ENCODE measurements around the gene TUBG2.

Gene TUBG2

DNA sequence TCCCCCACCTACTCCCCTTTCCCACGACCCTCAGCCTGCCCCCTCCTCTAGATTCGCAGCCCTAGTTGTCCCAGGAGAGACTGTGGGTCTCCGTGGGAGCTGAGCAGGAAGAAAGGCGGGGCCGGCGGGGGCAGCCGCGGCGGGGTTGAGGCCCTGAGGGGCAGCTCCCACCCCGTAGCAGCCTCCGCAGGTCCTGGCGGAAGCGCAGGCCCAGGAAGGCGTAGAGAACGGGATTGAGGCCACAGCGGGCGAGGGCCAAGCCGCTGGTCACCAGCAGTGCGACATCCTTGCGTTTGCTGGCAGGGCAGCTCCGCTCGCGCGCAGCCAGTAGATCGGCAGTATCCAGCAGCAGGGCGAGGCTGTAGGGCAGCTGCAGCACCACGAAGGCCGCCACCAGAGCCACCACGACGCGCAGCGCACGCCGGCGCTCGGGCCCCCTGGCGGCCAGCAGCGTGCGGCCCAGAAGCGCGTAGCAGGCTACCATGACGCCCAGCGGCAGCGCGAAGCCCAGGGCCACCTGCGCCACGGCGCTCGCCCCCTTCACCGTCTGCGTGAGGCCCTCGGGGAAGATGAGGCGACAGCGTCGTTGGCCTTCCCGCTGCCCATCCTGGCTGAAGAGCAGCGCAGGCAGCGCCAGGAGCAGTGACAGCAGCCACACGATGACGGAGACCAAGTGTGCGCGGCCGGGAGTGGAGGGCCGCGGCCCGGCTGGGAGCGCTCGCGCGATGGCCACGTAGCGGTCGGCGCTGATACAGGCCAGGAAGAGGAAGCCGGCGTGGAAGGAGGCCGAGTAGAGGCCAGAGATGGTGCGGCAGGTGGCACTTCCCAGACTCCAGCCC, 20.6 kb downstream of the TUBG2 start:
- H3K4me1 ChIP-seq (ENCODE audit: control insufficient read depth, insufficient read depth, low read length): peaks cover 37% of the 10 kb centered on the region
- H3K4me3 ChIP-seq (ENCODE audit: low read depth, low read length): peak overlapping the region; percentile 50

DNA sequence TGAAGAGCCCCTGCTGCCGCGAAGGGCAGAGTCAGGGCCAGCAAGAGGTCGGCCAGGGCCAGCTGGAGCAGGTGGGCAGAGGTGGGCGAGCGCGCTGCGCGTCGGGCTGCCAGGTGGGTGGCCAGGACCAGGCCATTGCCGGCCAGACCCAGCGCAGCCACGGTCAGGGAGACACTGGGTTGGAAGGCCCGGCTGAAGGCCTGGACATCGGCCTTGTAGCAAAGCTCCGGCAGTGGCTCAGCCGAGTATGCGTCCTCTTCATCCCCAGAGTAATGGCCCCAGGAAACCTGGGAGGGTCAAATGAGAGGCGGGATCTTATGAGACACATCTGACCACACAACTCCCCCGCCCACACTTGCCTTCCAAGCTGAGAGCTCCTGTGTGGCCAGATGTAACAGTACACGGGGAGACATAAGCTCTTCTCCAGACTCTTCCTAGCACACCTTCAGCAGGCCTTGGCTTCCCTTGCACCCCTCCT, 21.3 kb downstream of the TUBG2 start:
- peak overlapping the region; percentile 50; the same call in 1 of the 2 replicates for H3K4me3 ChIP-seq (ENCODE audit: low read depth, low read length)
- H3K27ac ChIP-seq (ENCODE audit: low read depth, low read length): no peak overlapping the region
- H3K9me3 ChIP-seq (ENCODE audit: control insufficient read depth, insufficient read depth, low read length): no peaks in the 10 kb centered on the region
- H3K36me3 ChIP-seq (ENCODE audit: control insufficient read depth, insufficient read depth, low read length): no peaks in the 10 kb centered on the region
- peaks cover 51% of the 10 kb centered on the region for H3K27me3 ChIP-seq (ENCODE audit: control insufficient read depth, insufficient read depth, low read length)
- no peak overlapping the region for H3K9ac ChIP-seq (ENCODE audit: low read depth, low read length)
- H3K4me1 ChIP-seq (ENCODE audit: control insufficient read depth, insufficient read depth, low read length): peaks cover 33% of the 10 kb centered on the region

More for the DNA sequence above, 20.6 kb downstream of the TUBG2 start:
- Histone ChIP-seq H3K9ac (ENCODE audit: low read depth, low read length) (no peak overlapping the region), H3K36me3 (ENCODE audit: control insufficient read depth, insufficient read depth, low read length) (no peaks in the 10 kb centered on the region), H3K9me3 (ENCODE audit: control insufficient read depth, insufficient read depth, low read length) (no peaks in the 10 kb centered on the region), H3K27me3 (ENCODE audit: control insufficient read depth, insufficient read depth, low read length) (peaks cover 56% of the 10 kb centered on the region), H3K27ac (ENCODE audit: low read depth, low read length) (peak overlapping the region; percentile 96)

DNA sequence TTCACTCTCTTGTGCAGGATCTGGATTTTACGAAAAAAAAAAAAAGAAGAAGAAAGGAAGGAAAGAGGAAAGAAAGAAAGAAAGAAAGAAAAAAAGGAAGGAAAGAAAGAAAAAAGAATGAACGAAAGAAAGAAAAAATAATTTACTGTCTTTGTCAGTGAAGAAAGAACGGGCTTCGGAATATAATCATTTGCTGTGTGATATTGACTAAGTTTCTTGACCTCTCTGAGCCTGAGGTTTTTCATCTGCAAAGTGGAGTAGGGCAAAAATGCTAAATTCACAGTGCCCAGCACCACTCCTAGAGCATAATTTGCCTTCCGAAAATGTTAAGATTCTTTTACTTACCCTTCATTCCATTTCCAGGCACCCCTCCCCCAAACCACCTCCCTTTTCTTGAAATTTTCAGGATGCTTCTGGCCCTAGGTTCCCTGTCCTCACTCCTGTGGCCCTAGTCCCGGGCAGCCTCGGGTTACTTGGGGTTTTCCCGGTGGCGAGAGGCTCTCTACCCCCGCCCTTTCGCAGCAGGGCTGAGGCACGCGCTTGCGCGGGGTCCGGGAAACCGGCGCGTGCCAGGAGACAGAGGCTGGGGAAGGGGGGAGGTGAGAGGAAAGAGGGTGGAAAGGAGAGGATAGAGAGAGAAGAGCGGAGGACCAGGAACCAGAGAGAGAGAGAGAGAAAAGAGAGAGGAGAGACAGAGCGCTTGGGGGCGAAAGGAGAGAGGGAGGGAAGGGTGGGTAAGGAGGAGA, 23.1 kb downstream of the TUBG2 start, which contains the start of gene CNTNAP1:
Gene CNTNAP1, plus strand, starts transcription at position 556 of the 746 bp plus-strand sequence. CDS start 299 bp downstream, outside the sequence.
- Histone ChIP-seq H3K9ac (ENCODE audit: low read depth, low read length) (no peak within 1 kb of the TSS), H3K27ac (ENCODE audit: low read depth, low read length) (peak within 1 kb of the TSS; percentile 0), H3K4me3 (ENCODE audit: low read depth, low read length) (peak within 1 kb of the TSS; percentile 66), H3K4me1 (ENCODE audit: control insufficient read depth, insufficient read depth, low read length) (peaks cover 33% of the 10 kb centered on the region), H3K9me3 (ENCODE audit: control insufficient read depth, insufficient read depth, low read length) (no peaks in the 10 kb centered on the region), H3K27me3 (ENCODE audit: control insufficient read depth, insufficient read depth, low read length) (peaks cover 42% of the 10 kb centered on the region), H3K36me3 (ENCODE audit: control insufficient read depth, insufficient read depth, low read length) (0 out of 2 replicates have a peak, but pooled peaks cover 3% of the 10 kb centered on the region)

DNA sequence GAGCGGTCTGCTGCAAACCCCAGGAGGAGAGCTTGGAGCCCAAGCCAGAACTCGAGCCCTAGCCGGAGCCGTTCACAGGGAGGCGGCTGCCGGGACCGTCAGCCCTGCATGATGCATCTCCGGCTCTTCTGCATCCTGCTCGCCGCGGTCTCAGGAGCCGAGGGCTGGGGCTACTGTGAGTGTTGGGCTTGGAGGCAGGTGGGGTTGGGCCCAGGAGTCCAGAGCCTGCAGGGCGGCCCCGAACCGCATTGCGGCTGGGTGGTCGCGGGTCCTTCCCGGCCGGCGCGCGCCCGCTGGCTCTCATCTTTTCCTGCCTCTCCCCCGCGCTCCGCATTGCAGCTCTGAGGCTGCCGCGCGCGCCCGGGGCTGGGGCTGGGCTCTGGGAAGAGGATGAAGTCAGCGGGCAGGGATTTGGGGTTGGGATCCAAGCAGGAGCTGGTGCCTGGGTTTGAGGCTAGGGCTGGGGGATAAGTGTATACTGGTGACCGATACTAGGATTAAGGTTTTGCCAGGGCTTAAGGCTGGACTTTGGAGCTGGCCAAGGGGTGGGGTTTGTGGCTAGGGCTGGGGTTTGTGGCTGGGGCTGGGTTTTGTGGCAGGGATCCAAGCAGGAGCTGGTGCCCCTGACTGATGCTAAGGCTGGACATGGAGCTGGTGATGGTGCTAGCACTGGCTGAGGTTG, 23.8 kb downstream of the TUBG2 start:
- peak overlapping the region; percentile 0 for H3K27ac ChIP-seq (ENCODE audit: low read depth, low read length)
- H3K9me3 ChIP-seq (ENCODE audit: control insufficient read depth, insufficient read depth, low read length): no peaks in the 10 kb centered on the region
- H3K4me3 ChIP-seq (ENCODE audit: low read depth, low read length): peak overlapping the region; percentile 66
- H3K4me1 ChIP-seq (ENCODE audit: control insufficient read depth, insufficient read depth, low read length): peaks cover 33% of the 10 kb centered on the region
- H3K27me3 ChIP-seq (ENCODE audit: control insufficient read depth, insufficient read depth, low read length): peaks cover 42% of the 10 kb centered on the region
- H3K36me3 ChIP-seq (ENCODE audit: control insufficient read depth, insufficient read depth, low read length): 0 out of 2 replicates have a peak, but pooled peaks cover 3% of the 10 kb centered on the region
- H3K9ac ChIP-seq (ENCODE audit: low read depth, low read length): no peak overlapping the region

DNA sequence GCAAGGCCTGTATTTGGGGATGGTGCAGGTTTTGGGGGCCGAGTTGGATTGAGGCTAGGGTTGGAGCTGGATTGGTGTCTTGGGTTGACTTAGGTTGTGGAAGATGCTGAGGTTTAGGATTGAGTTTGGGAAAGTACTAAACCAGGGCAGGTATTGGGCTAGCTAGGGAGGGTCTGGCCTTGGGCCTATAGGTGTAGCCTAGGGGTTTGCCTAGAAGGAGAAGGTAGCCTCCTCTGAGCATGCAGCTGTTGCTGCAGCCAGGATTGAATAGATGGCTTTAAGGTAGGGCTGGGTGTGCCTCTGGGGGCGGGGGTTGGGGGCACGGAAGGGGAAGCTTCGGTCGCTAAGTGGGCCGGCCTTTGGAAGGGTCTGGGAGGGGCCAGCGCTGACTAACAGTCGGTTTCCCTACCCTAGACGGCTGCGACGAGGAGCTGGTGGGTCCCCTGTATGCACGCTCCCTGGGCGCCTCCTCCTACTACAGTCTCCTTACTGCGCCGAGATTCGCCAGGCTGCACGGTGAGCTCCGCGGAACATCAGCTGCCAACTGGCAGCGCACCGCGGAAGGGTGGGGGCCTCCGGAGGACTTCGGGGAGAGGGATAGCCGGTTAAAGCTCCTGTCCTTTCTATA, 24.4 kb downstream of the TUBG2 start:
- H3K27ac ChIP-seq (ENCODE audit: low read depth, low read length): no peak overlapping the region
- H3K9me3 ChIP-seq (ENCODE audit: control insufficient read depth, insufficient read depth, low read length): no peaks in the 10 kb centered on the region
- H3K4me1 ChIP-seq (ENCODE audit: control insufficient read depth, insufficient read depth, low read length): peaks cover 30% of the 10 kb centered on the region
- peaks cover 3% of the 10 kb centered on the region; the same call in 1 of the 2 replicates for H3K36me3 ChIP-seq (ENCODE audit: control insufficient read depth, insufficient read depth, low read length)
- H3K9ac ChIP-seq (ENCODE audit: low read depth, low read length): no peak overlapping the region
- H3K27me3 ChIP-seq (ENCODE audit: control insufficient read depth, insufficient read depth, low read length): peaks cover 42% of the 10 kb centered on the region
- peak overlapping the region; percentile 66; the same call in 1 of the 2 replicates for H3K4me3 ChIP-seq (ENCODE audit: low read depth, low read length)

DNA sequence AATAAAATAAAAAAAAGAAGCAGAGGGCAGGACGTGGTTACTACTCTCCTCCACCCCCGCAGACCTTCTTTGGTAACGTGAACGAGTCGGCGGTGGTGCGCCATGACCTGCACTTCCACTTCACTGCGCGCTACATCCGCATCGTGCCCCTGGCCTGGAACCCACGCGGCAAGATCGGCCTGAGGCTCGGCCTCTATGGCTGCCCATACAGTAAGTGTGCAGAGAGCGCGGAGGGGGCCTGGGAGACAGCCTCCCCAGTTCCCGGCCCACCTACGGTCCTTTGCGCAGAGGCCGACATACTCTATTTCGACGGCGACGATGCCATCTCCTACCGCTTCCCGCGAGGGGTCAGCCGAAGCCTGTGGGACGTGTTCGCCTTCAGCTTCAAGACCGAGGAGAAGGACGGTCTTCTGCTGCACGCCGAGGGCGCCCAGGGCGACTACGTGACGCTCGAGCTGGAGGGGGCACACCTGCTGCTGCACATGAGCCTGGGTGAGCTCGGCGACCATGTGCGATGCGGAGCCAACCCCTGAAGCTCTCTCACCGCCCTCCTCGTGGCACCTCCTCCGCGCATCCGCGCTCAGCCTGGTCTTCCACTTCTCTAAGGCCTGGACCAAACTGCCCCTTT, 26.0 kb downstream of the TUBG2 start:
- Histone ChIP-seq H3K4me1 (ENCODE audit: control insufficient read depth, insufficient read depth, low read length) (peaks cover 20% of the 10 kb centered on the region), H3K9me3 (ENCODE audit: control insufficient read depth, insufficient read depth, low read length) (no peaks in the 10 kb centered on the region), H3K9ac (ENCODE audit: low read depth, low read length) (no peak overlapping the region), H3K4me3 (ENCODE audit: low read depth, low read length) (no peak overlapping the region), H3K27me3 (ENCODE audit: control insufficient read depth, insufficient read depth, low read length) (peaks cover 40% of the 10 kb centered on the region), H3K27ac (ENCODE audit: low read depth, low read length) (no peak overlapping the region), H3K36me3 (ENCODE audit: control insufficient read depth, insufficient read depth, low read length) (peaks cover 3% of the 10 kb centered on the region; the same call in 1 of the 2 replicates)

DNA sequence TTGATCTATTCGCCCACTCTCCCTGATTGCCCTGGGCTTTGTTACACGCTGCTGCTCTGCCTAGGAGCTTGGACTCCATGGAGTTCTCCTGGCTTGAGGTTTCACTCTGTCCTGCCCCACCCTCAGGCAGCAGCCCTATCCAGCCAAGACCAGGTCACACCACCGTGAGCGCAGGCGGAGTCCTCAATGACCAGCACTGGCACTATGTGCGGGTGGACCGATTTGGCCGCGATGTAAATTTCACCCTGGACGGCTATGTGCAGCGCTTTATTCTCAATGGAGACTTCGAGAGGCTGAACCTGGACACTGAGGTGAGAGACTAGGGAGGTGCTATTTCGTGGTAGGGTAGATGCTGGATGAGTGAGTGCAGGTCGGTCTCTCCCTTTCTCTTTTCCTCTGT, 26.7 kb downstream of the TUBG2 start:
- Histone ChIP-seq H3K9me3 (ENCODE audit: control insufficient read depth, insufficient read depth, low read length) (no peaks in the 10 kb centered on the region), H3K27me3 (ENCODE audit: control insufficient read depth, insufficient read depth, low read length) (peaks cover 32% of the 10 kb centered on the region), H3K27ac (ENCODE audit: low read depth, low read length) (no peak overlapping the region), H3K36me3 (ENCODE audit: control insufficient read depth, insufficient read depth, low read length) (peaks cover 3% of the 10 kb centered on the region; the same call in 1 of the 2 replicates), H3K4me3 (ENCODE audit: low read depth, low read length) (no peak overlapping the region), H3K4me1 (ENCODE audit: control insufficient read depth, insufficient read depth, low read length) (peaks cover 16% of the 10 kb centered on the region), H3K9ac (ENCODE audit: low read depth, low read length) (no peak overlapping the region)

DNA sequence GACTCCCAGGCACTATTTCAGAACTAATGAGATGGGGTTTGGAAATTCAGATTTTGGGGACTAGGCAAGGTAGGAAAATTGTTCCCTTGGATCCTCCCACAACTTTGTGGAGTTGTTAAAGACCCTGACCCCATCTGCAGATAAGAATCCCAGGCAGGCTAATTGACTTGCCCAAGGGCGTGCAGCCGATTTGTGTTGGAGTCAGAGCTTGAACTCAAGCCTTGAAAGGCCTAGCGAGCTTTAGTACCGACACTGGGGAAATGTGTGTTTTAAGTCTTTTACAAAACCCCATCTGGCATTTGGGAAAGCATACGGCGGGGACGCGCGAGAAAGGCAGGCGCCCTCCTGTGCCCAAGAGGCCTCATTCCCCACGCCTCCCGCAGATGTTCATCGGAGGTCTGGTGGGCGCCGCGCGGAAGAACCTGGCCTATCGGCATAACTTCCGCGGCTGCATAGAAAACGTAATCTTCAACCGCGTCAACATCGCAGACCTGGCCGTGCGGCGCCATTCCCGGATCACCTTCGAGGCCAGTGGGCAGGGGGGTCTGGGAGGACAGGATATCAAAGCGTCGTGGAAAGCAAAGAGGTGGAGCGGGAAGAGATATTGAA, 27.5 kb downstream of the TUBG2 start:
- Histone ChIP-seq H3K27ac (ENCODE audit: low read depth, low read length) (no peak overlapping the region), H3K4me3 (ENCODE audit: low read depth, low read length) (no peak overlapping the region), H3K27me3 (ENCODE audit: control insufficient read depth, insufficient read depth, low read length) (peaks cover 29% of the 10 kb centered on the region), H3K4me1 (ENCODE audit: control insufficient read depth, insufficient read depth, low read length) (peaks cover 10% of the 10 kb centered on the region; the same call in 1 of the 2 replicates), H3K9ac (ENCODE audit: low read depth, low read length) (no peak overlapping the region), H3K36me3 (ENCODE audit: control insufficient read depth, insufficient read depth, low read length) (peaks cover 6% of the 10 kb centered on the region; the same call in 1 of the 2 replicates), H3K9me3 (ENCODE audit: control insufficient read depth, insufficient read depth, low read length) (no peaks in the 10 kb centered on the region)

DNA sequence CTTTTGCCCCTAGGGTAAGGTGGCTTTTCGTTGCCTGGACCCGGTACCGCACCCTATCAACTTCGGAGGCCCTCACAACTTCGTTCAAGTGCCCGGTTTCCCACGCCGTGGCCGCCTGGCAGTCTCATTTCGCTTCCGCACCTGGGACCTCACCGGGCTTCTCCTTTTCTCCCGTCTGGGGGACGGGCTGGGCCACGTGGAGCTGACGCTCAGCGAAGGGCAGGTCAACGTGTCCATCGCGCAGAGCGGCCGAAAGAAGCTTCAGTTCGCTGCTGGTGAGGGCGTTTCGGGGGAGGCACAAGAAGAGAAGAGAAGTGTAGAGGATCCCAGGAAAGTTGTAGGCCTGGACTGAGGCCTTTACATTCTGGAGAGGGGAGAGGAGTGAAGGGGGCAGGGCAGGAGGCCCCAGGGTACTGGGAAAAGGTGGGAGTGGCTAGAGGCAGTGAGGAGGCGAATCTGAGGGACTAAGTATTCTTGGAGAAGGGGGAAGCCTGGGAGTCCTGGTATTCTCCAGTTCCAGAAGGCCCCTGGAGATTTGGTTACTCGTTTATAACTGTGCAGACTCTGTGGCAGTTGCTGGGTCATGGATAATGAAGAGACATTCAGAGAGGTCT, 28.7 kb downstream of the TUBG2 start:
- H3K9me3 ChIP-seq (ENCODE audit: control insufficient read depth, insufficient read depth, low read length): no peaks in the 10 kb centered on the region
- H3K9ac ChIP-seq (ENCODE audit: low read depth, low read length): no peak overlapping the region
- H3K4me1 ChIP-seq (ENCODE audit: control insufficient read depth, insufficient read depth, low read length): peaks cover 5% of the 10 kb centered on the region; the same call in 1 of the 2 replicates
- peaks cover 18% of the 10 kb centered on the region for H3K27me3 ChIP-seq (ENCODE audit: control insufficient read depth, insufficient read depth, low read length)
- no peak overlapping the region for H3K27ac ChIP-seq (ENCODE audit: low read depth, low read length)
- H3K36me3 ChIP-seq (ENCODE audit: control insufficient read depth, insufficient read depth, low read length): peaks cover 10% of the 10 kb centered on the region
- H3K4me3 ChIP-seq (ENCODE audit: low read depth, low read length): no peak overlapping the region
